ENCODE measurements around the gene IKBKE.

IKBKE gene

GRCh38 chr1:206455666-206456344 lies 14.5 kb upstream of the IKBKE start:
- no peak for DNase-seq

- DNase-seq: no peak
These were observed 13.5 kb upstream of the IKBKE start for GRCh38 chr1:206456577-206457370.

- DNase-seq: no peak
These were observed 12.7 kb upstream of the IKBKE start for GRCh38 chr1:206457408-206458120.

GRCh38 chr1:206459703-206460102 lies 10.6 kb upstream of the IKBKE start:
- DNase-seq: no peak

GRCh38 chr1:206460836-206461426 lies 9.3 kb upstream of the IKBKE start:
- DNase-seq: no peak

- DNase-seq: peak in 1 of 2 experiments; percentile 36
These were observed 8.4 kb upstream of the IKBKE start for GRCh38 chr1:206461602-206462455.

GRCh38 chr1:206463137-206463536 lies 7.1 kb upstream of the IKBKE start:
- no peak for DNase-seq

GRCh38 chr1:206463911-206464310 lies 6.4 kb upstream of the IKBKE start:
- no peak for DNase-seq

- no peak for DNase-seq
These were observed 5.8 kb upstream of the IKBKE start for GRCh38 chr1:206464456-206464964.

GRCh38 chr1:206465951-206466350 lies 4.3 kb upstream of the IKBKE start:
- DNase-seq: no peak

- no peak for DNase-seq
These were observed 3.2 kb upstream of the IKBKE start for GRCh38 chr1:206466840-206467649.

- no peak for DNase-seq
These were observed 2.4 kb upstream of the IKBKE start for GRCh38 chr1:206467915-206468314.

GRCh38 chr1:206468571-206468970 lies 1.7 kb upstream of the IKBKE start:
- DNase-seq: no peak

- peak in 1 of 2 experiments; percentile 1 for DNase-seq
These were observed 804 bp upstream of the IKBKE start for GRCh38 chr1:206469411-206469932.

- DNase-seq: no peak
These were observed 577 bp downstream of the IKBKE start for GRCh38 chr1:206470692-206471414.

GRCh38 chr1:206471415-206471801 lies 1.1 kb downstream of the IKBKE start:
- DNase-seq: no peak

GRCh38 chr1:206472024-206472423 lies 1.7 kb downstream of the IKBKE start:
- DNase-seq: no peak

GRCh38 chr1:206472454-206472853 lies 2.2 kb downstream of the IKBKE start:
- no peak for DNase-seq

- no peak for DNase-seq
These were observed 2.6 kb downstream of the IKBKE start for GRCh38 chr1:206472886-206473285.

GRCh38 chr1:206476058-206476457 lies 5.8 kb downstream of the IKBKE start:
- no peak for DNase-seq

Data from SW 1271 (cell line).